Stimulated activated CD8-positive, alpha-beta memory T cell treated with anti-CD3 and anti-CD28 coated beads, Interleukin-12 subunit alpha, Interleukin-12 subunit beta, amount 100 ng/mL, for 1 hour (primary cell): Measurements from ENCODE around the gene CYREN.

Experiments used
- DNase-seq: peaks from one replicate; pipeline ENCODE4 v3.0.0-alpha.2; 2020; ENCODE audit warnings: low read depth

Gene CYREN

GRCh38 chr7:135197343-135197742, 26.8 kb upstream of the CYREN start:
- DNase-seq = no peak

GRCh38 chr7:135195968-135196629, 25.6 kb upstream of the CYREN start:
- no peak for DNase-seq

- DNase-seq = no peak
Observed at GRCh38 chr7:135195156-135195555, 24.6 kb upstream of the CYREN start.

GRCh38 chr7:135194494-135195095, 24.1 kb upstream of the CYREN start:
- no peak for DNase-seq

GRCh38 chr7:135193615-135194081, 23.1 kb upstream of the CYREN start:
- DNase-seq = no peak

GRCh38 chr7:135192914-135193536, 22.5 kb upstream of the CYREN start:
- DNase-seq = no peak

- DNase-seq = no peak
Observed at GRCh38 chr7:135190703-135191102, 20.2 kb upstream of the CYREN start.

- no peak for DNase-seq
Observed at GRCh38 chr7:135189961-135190360, 19.5 kb upstream of the CYREN start.

- no peak for DNase-seq
Observed at GRCh38 chr7:135189221-135189662, 18.7 kb upstream of the CYREN start.

- no peak for DNase-seq
Observed at GRCh38 chr7:135188298-135188984, 17.9 kb upstream of the CYREN start.

GRCh38 chr7:135186841-135187253, 16.3 kb upstream of the CYREN start:
- DNase-seq = no peak

GRCh38 chr7:135186261-135186540, 15.7 kb upstream of the CYREN start:
- no peak for DNase-seq

GRCh38 chr7:135185471-135186260, 15.2 kb upstream of the CYREN start:
- no peak for DNase-seq

- DNase-seq = no peak
Observed at GRCh38 chr7:135184254-135184841, 13.8 kb upstream of the CYREN start.

- no peak for DNase-seq
Observed at GRCh38 chr7:135183478-135183877, 13.0 kb upstream of the CYREN start.

GRCh38 chr7:135181929-135182678, 11.6 kb upstream of the CYREN start:
- no peak for DNase-seq

GRCh38 chr7:135181261-135181928, 10.9 kb upstream of the CYREN start:
- no peak for DNase-seq

- no peak for DNase-seq
Observed at GRCh38 chr7:135180122-135180521, 9.6 kb upstream of the CYREN start.

GRCh38 chr7:135179321-135179925, 8.9 kb upstream of the CYREN start:
- no peak for DNase-seq

- no peak for DNase-seq
Observed at GRCh38 chr7:135178364-135178763, 7.9 kb upstream of the CYREN start.
